ENCODE results near the gene GSG1L. TPM values are rescaled to one million over a fixed set of nuclear protein-coding genes. Genes with fewer than 3 reads are reported as not detected.

GSG1L gene
- total RNA-seq, 1 donor from 2014 or later = not detected

- no peak for DNase-seq (ENCODE audit: low read depth)
These were observed 44.3 kb downstream of the GSG1L start for GRCh38 chr16:28019218-28019617.

GRCh38 chr16:28014851-28015250 is 48.7 kb downstream of the GSG1L start:
- no peak for DNase-seq (ENCODE audit: low read depth)

DNA sequence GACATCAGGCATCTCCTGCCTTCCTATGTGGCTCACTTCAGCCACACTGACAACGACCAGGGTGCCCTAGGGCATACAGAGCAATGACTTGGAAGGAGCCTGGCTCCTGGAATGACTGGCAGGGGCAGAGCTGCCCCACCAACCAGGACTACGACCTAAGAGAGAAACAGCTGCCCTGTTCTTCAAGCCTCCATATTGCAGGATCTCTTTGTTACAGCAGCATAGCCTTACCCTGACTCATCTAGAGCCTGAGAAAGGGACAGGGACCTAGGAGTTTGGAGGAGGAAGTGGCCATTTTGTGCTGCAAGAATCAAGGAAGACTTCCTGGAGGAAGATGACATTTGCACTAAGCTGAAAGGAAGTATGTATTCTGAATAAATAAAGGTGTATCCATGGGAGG is 49.6 kb downstream of the GSG1L start:
- DNase-seq (ENCODE audit: low read depth) = no peak

DNA sequence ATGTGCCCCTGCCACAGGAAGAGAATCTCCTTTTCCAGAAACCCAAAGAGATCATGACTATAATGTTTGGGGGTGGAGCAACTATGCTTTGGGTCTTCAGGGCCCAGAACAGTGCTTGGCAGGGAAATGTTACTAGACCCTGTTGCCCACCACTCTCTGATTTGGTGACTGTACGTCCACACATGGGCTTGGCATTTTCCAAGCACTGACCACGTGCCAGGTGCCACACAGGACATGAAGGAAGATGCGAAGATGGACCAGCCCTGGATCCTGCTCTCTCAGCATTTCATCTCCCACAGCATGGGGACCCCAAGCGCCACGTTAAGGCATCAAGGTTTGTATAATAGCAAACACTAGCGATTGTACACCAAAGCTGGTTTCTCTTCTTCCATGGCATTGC is 50.1 kb downstream of the GSG1L start:
- no peak for DNase-seq (ENCODE audit: low read depth)

DNA sequence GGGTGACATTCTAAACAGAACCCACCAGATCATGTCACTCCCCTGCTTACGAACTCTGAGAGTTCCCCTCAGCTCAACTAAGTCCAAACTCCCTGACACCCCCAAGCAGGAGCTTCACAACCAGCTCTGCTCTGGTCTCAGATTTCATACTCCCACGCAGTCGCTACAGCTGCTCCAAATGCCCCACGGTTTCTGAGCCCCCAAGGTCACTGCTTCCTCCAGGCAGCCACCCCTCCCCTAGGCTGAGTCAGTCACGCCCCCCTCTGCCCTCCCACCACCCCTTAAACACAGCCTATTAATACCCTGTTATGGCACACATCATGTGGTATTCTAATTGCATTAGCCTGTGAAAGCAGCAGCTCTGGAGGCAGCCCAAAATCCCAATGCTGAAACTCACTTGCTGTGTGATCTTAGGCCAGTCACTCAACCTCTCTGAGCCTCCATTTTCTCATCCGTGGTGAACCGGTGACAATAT is 51.5 kb downstream of the GSG1L start:
- no peak for DNase-seq (ENCODE audit: low read depth)

- DNase-seq (ENCODE audit: low read depth) = no peak
These were observed 52.3 kb downstream of the GSG1L start for GRCh38 chr16:28011223-28011622.

- DNase-seq (ENCODE audit: low read depth) = no peak
These were observed 52.8 kb downstream of the GSG1L start for GRCh38 chr16:28010671-28011070.

DNA sequence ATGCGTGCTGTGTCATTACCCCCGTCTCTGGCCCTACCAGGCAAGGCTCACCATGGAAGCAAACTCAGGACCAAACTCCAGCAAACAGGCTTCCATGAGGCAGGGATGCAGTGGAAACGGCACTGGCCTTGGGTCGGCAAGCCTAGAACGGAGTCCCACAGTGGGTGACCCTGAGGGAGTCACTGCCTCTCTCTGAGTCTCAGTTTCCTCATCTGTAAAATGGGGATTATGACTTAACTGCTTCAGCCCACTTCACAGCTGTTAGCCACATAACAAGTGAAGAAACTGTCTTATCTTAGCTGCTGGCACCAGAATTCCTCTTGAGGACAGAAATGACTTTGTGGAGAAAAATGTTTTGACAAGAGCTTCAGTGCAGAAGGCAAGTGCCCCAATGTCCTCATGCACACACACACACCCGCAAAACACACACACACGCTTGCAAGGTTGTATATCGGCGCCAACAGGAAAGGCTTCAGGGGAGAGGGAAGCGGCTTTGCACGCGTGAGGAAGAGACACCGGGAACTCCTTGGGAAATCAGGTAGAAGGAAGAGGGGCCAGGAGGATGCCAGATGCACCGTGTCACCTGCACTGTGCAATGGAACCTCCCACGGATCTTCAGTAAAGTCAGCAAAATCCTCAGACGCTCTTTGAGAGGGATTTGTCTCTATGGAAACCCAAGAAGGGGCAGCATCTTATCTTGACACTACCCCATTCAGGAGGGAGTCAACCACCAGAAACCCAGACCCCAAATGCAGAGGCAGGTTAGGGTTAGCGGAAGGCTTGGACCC is 53.7 kb downstream of the GSG1L start:
- DNase-seq (ENCODE audit: low read depth) = no peak

- no peak for DNase-seq (ENCODE audit: low read depth)
These were observed 59.6 kb downstream of the GSG1L start for GRCh38 chr16:28003923-28004322.

- DNase-seq (ENCODE audit: low read depth) = no peak
These were observed 60.3 kb downstream of the GSG1L start for GRCh38 chr16:28003021-28003865.

GRCh38 chr16:28001642-28002041 is 61.9 kb downstream of the GSG1L start:
- DNase-seq (ENCODE audit: low read depth) = no peak

DNA sequence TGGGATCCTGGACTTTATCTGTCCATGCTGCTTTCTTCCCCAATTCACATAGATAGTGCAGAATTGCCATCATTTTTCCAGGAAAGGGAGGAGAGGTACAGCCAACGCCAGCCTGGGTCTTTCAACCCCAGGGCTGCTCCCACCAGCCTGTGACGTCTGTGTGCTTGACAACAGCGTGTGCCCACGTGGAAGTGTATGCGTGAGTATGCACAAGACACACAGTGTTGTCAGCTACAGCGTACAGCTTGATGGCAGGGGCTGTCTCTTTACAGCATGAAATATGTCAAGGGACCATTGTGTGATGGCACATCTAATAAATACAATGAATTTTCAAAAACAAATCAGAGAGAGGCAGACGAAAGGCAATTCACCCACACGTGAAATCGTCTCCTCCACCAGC is 62.3 kb downstream of the GSG1L start:
- no peak for DNase-seq (ENCODE audit: low read depth)

DNA sequence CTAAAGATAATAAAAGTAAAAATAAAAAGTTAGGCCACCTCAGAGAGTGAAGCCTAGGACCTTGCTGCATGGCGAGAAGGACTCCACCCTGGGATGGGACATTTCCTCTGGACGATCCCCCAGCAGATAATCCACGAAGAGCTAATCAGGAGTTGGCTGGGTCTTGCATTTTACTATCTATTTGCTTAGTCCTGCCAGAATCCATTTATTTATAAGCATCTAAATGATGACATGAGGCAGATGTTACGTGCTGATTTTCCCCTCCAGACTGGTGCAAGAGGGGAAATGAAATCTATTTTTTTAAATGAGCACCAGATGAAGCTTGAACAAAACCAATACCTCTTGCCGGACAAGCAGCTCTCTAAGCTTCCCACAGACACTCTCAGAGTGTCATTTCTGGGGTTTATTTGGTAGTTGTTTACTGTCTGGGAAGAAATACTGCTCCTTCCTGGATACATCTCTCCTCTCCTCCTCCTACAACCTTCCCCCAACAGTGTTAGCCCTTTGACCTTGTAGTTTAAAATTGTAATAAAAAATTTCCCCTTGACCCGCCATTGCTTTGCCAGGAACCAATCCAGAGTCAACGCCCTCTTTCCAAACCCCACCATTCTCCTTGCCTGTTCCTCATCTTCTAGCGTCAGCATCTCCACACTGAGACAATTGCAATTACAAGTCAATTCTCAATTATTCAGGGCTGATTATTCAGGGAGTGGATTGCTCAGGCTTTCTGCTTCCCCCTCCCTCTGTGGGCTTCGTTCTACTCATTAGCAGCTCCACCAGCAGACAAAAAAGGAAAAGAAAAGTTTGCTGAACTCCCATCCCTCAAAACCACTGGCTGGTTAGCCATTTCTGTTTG is 63.0 kb downstream of the GSG1L start:
- no peak for DNase-seq (ENCODE audit: low read depth)

- DNase-seq (ENCODE audit: low read depth) = no peak
These were observed 63.8 kb downstream of the GSG1L start for GRCh38 chr16:27999687-28000086.

DNA sequence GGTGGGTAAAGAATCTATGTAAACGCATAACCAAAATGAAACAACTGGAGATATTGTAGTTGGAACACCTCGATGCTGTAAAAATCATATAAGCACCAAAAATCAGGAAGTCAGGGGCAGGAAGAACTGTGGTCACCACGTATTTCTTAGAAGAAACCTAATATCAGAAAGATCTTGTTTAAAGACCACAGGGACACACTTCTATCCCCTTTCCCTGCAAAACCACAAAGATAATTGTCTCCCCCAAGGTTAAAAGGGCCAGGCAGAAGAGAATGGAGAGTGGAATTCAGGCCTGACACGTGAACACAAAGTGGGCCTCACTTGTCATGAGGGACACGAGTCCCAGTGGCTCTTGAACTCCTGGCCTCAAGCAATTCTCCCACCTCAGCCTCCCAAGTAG is 68.1 kb downstream of the GSG1L start:
- DNase-seq (ENCODE audit: low read depth) = no peak

- no peak for DNase-seq (ENCODE audit: low read depth)
These were observed 68.8 kb downstream of the GSG1L start for GRCh38 chr16:27994686-27995085.

- DNase-seq (ENCODE audit: low read depth) = no peak
These were observed 69.9 kb downstream of the GSG1L start for GRCh38 chr16:27993587-27993986.

- DNase-seq (ENCODE audit: low read depth) = no peak
These were observed 71.6 kb downstream of the GSG1L start for GRCh38 chr16:27991876-27992275.

GRCh38 chr16:27985981-27986380 is 77.5 kb downstream of the GSG1L start:
- no peak for DNase-seq (ENCODE audit: low read depth)

DNA sequence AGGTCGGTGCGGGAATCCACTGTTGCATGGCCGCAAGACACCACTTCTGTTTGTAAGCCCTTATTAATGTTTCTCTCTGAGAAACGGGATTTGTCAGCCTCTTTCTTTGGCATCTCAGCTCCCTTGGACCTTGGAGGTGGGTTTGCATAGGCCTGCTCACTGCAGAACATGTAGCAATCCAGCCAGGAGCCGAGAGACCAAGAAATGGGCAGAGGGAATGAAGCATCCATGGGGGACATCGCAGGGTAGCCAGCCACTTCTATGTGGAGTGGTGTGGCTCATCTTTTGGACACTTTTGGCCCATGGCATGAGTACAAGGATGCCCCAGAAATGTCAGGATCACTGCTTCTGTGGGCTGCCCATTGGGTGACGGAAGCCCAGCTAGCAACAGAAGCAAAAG is 79.4 kb downstream of the GSG1L start:
- no peak for DNase-seq (ENCODE audit: low read depth)

- DNase-seq (ENCODE audit: low read depth) = no peak
These were observed 80.3 kb downstream of the GSG1L start for GRCh38 chr16:27983244-27983643.

DNA sequence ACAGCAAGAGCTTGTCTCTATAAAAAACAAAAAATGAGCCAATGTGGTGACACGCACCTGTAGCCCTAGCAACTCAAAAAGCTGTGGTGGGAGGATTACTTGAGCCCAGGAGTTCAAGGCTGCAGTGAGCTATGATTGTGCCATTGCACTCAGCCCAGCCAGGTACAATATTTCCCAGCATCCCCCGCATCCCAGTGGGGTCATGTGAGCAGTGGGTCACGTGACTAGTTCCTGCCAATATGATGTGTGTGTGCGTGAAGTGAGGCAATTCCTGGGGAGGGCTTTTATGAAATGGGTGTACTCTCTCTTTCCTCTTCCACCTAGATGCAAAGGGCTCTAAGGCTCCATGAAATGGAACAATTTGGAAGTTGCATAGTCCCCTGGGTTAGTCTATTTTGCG is 81.3 kb downstream of the GSG1L start:
- no peak for DNase-seq (ENCODE audit: low read depth)

Measured in renal cortical epithelial cell (primary cell).